Sigmoid colon (tissue), 7 donors: Measurements from ENCODE around the gene CRYBB3. TPM values are rescaled to one million over a fixed set of nuclear protein-coding genes. Genes with fewer than 3 reads are reported as not detected.

Experiments used
- DNase-seq: peaks from one replicate; pipeline ENCODE4 v3.0.0-alpha.2; 2019
- H3K27ac ChIP-seq, 4 donors: fragments of 200-600 bp; sonication (generic); one replicate each; pipeline ENCODE4 v1.5.1; 2016 to 2019; ENCODE audit warnings: mild to moderate bottlenecking in 1 of 4
- H3K27me3 ChIP-seq, 3 donors: fragments of 200-600 bp; sonication (generic); one replicate each; pipeline ENCODE4 v1.5.1; 2019; ENCODE audit warnings: mild to moderate bottlenecking in 1 of 3
- H3K36me3 ChIP-seq, 4 donors: fragments of 200-600 bp; sonication (generic); one replicate each; pipeline ENCODE4 v1.5.1; 2016 to 2019
- H3K4me1 ChIP-seq, 4 donors: fragments of 200-600 bp; sonication (generic); one replicate each; pipeline ENCODE4 v1.5.1; 2017 to 2019
- H3K4me3 ChIP-seq, 4 donors: fragments of 200-600 bp; sonication (generic); one replicate each; pipeline ENCODE4 v1.5.1; 2017 to 2019; ENCODE audit warnings: mild to moderate bottlenecking in 2 of 4, moderate library complexity in 1 of 4
- H3K9me3 ChIP-seq, 4 donors: fragments of 200-600 bp in 3 of 4; sonication (generic) in 3 of 4; one replicate each; pipeline versions ENCODE4 v1.5.1 to v1.6.1; 2013 to 2019
- EP300 ChIP-seq, 4 donors: sonication (generic); formaldehyde crosslinking; IDR thresholded peaks; one replicate each; pipeline ENCODE4 v1.6.1; 2017; ENCODE audit warnings: antibody characterized with exemption in 4 of 4
- POLR2A ChIP-seq, 2 donors: fragments of 450-650 bp; IDR thresholded peaks; one replicate each; pipeline ENCODE4 v1.6.1; 2016; ENCODE audit warnings: antibody characterized with exemption in 2 of 2, mild to moderate bottlenecking in 2 of 2, moderate library complexity in 2 of 2
- POLR2AphosphoS5 ChIP-seq, 4 donors: sonication (generic); formaldehyde crosslinking; IDR thresholded peaks; one replicate each; pipeline ENCODE4 v1.6.1; 2017; ENCODE audit warnings: antibody characterized with exemption in 4 of 4
- WGBS, 2 donors: extraction: QIAGEN DNeasy Blood & Tissue Kit; methylation state at CpG; one replicate each; pipeline ENCODE4 v1.1.7; 2013; 5-methylcytosine and 5-hydroxymethylcytosine counted together
- intact Hi-C: fragments of 100-400 bp; cut with DNase I; formaldehyde crosslinking; loops from one replicate; pipeline ENCODE4 v1.15.1; 2023
- polyA plus RNA-seq, 3 donors: library from polyadenylated mRNA; stranded (reverse); fragments of 200-250 nt; gene quantifications; one replicate each; pipeline ENCODE4 v1.2.3, GENCODE V29; 2013
- total RNA-seq, 4 donors: library from RNA; depleted of rRNA; stranded (reverse); fragments of >200 nt; gene quantifications; one replicate each; pipeline ENCODE4 v1.1.0, GENCODE V29; 2016
- TF ChIP-seq, protein P1 (sequence below), 4 experiments: fragments of 450-650 bp in 3 of 4; fragments of 200-600 bp in 1 of 4; IDR thresholded peaks; one replicate each; pipeline ENCODE4 v1.5.1; 2016 to 2019; ENCODE audit warnings: antibody characterized with exemption in 4 of 4, mild to moderate bottlenecking in 3 of 4, moderate library complexity in 2 of 4
- donor health status: healthy with polysubstance abuse.
- donor health status: Bipolar disorder and iron deficiency.
- donor health status: healthy.

CRYBB3 gene
- total and polyA plus RNA-seq, 7 donors: 0.67 to 1.4 TPM; not detected in 5

DNA sequence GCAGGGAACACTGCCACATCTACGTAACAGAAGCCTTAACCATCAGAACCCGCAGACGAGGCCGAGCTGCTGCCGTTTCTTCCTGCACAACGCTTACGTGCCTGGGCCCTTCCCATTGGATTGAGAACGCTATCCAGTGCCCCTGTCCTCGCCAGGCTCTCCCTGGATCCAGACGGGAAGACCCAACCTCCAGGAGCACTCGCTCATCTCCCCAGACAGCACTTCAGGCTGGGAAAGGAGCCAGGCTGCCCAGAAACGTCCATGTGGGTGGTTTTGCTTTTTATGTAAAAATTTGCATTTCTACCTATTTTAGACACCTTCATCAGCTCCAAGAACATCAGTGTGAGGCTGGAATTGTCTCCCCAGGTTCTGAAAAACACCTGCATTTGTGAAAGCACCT is 7.3 kb upstream of the CRYBB3 start:
- H3K36me3 ChIP-seq: peaks cover 0 to 4% (median 0%) of the 10 kb centered on the region in 4 donors
- intact Hi-C loops: no loop called here

DNA sequence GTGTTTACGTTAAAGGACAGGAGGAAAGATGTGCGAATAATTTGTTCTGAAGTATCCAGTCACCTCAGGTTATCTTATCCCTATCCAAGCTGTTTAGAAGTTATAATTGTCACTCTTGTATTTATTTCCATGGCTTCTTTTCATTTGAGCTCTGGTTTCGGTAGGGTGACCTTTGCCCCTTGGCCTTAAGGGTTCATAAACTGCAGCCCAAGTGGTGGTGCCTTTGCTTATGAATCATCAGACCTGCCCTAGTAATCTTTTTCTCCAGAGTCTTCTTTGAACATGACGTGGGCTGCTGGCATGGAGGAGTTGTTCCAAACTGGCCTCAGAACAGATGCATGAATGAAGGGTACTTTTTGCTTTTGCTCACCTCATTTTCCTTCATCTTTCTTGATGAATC is 6.5 kb upstream of the CRYBB3 start:
- WGBS, 2 donors: 26 to 76% methylated on average over 4 of the region's 4 CpGs
- H3K36me3 ChIP-seq: peaks cover 0 to 4% (median 0%) of the 10 kb centered on the region in 4 donors

More for the DNA sequence above, 7.3 kb upstream of the CRYBB3 start:
- DNase-seq: no peak
- no peaks in the 10 kb centered on the region for H3K4me1 ChIP-seq
- H3K4me3 ChIP-seq: no peak overlapping the region
- TF ChIP-seq, protein P1, sequence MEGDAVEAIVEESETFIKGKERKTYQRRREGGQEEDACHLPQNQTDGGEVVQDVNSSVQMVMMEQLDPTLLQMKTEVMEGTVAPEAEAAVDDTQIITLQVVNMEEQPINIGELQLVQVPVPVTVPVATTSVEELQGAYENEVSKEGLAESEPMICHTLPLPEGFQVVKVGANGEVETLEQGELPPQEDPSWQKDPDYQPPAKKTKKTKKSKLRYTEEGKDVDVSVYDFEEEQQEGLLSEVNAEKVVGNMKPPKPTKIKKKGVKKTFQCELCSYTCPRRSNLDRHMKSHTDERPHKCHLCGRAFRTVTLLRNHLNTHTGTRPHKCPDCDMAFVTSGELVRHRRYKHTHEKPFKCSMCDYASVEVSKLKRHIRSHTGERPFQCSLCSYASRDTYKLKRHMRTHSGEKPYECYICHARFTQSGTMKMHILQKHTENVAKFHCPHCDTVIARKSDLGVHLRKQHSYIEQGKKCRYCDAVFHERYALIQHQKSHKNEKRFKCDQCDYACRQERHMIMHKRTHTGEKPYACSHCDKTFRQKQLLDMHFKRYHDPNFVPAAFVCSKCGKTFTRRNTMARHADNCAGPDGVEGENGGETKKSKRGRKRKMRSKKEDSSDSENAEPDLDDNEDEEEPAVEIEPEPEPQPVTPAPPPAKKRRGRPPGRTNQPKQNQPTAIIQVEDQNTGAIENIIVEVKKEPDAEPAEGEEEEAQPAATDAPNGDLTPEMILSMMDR (IDR thresholded peaks at IDR 0.05): no peak
- TF ChIP-seq POLR2A (IDR thresholded peaks at IDR 0.05) (no peak), EP300 (IDR thresholded peaks at IDR 0.05) (no peak), POLR2AphosphoS5 (IDR thresholded peaks at IDR 0.05) (no peak)
- no peak overlapping the region for H3K27ac ChIP-seq
- H3K9me3 ChIP-seq: no peaks in the 10 kb centered on the region
- no peaks in the 10 kb centered on the region for H3K27me3 ChIP-seq
- WGBS, 2 donors: 87 to 89% methylated on average over 12 of the region's 12 CpGs

DNA sequence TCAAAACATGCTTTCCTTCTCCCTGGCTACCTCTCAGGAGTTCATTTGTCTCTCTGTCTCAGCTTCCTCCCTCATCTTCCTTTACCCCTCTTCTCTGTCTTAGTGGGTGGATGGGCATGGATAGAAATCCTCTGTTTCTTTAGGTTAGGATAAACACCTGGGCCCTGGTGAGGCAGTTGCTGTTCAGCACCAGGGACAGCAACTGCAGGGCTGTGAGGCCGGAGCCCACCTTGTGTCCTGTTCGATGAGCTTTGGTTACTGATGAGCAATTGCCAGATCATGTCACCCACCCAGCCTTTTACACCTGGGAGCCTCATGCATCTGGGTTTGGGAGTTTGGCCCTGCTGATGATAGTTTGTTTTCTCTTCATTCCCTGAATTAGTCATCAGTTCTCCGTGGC is 6.1 kb upstream of the CRYBB3 start:
- Histone ChIP-seq H3K27ac (no peak overlapping the region), H3K4me3 (no peak overlapping the region), H3K36me3 (peaks cover 0 to 4% (median 0%) of the 10 kb centered on the region in 4 donors), H3K27me3 (no peaks in the 10 kb centered on the region), H3K9me3 (no peaks in the 10 kb centered on the region), H3K4me1 (no peaks in the 10 kb centered on the region)
- WGBS, 2 donors: 80 to 87% methylated on average over 3 of the region's 3 CpGs
- intact Hi-C loops: no loop called here
- DNase-seq: no peak
- TF ChIP-seq POLR2AphosphoS5 (IDR thresholded peaks at IDR 0.05) (no peak), EP300 (IDR thresholded peaks at IDR 0.05) (no peak), POLR2A (IDR thresholded peaks at IDR 0.05) (no peak)
- TF ChIP-seq, protein P1 (IDR thresholded peaks at IDR 0.05): no peak

More for the DNA sequence above, 6.5 kb upstream of the CRYBB3 start:
- no peak for TF ChIP-seq POLR2A (IDR thresholded peaks at IDR 0.05)
- TF ChIP-seq, protein P1 (IDR thresholded peaks at IDR 0.05): no peak
- no peak for TF ChIP-seq EP300 (IDR thresholded peaks at IDR 0.05)
- no peak for TF ChIP-seq POLR2AphosphoS5 (IDR thresholded peaks at IDR 0.05)
- Histone ChIP-seq H3K4me1 (no peaks in the 10 kb centered on the region), H3K9me3 (no peaks in the 10 kb centered on the region), H3K27me3 (no peaks in the 10 kb centered on the region), H3K27ac (no peak overlapping the region), H3K4me3 (no peak overlapping the region)
- no peak for DNase-seq
- intact Hi-C loops: no loop called here

DNA sequence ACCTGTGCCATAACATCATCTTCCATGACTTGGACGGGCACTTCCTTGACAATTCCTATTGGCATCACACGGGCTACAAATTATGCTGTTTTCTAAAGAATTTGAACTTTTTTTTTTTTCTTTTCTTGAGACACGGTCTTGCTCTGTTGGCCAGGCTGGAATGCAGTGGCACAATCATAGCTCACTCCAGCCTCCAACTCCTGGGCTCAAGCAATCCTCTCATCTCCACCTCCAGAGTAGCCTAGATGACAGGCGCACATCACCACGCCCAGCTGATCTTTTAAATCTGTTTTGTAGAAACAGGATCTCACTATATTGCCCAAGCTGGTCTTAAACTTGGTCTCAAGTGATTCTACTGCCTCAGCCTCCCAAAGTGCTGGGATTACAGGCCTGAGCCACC is 3.3 kb upstream of the CRYBB3 start:
- 92 to 95% methylated on average over 5 of the region's 5 CpGs for WGBS, 2 donors
- Histone ChIP-seq H3K27ac (no peak overlapping the region), H3K27me3 (no peaks in the 10 kb centered on the region), H3K4me1 (no peaks in the 10 kb centered on the region), H3K9me3 (no peaks in the 10 kb centered on the region), H3K36me3 (peaks cover 0 to 4% (median 0%) of the 10 kb centered on the region in 4 donors), H3K4me3 (no peak overlapping the region)
- no peak for DNase-seq
- intact Hi-C loops: no loop called here
- no peak for TF ChIP-seq POLR2A (IDR thresholded peaks at IDR 0.05)
- TF ChIP-seq, protein P1 (IDR thresholded peaks at IDR 0.05): no peak
- TF ChIP-seq EP300 (IDR thresholded peaks at IDR 0.05): no peak
- TF ChIP-seq POLR2AphosphoS5 (IDR thresholded peaks at IDR 0.05): no peak

DNA sequence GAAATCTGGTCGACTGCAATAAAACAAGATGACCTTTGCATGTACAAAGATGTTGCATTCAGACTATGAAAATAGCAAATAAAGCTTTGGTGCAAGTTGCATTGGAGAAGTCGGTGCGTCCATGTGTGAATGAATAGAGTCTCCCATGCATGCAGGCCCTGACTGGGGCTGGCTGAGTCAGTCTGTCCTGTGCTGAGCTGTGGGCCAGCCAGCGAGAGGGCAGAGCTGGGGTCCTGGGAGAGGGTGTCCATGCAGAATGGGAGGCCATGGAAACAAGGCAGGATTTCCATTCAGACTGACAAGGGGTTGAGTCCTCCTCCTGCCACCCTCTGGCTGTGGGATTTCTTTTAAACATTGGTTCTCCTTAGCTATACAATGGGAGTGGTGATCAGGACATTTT is 2.3 kb upstream of the CRYBB3 start:
- Histone ChIP-seq H3K27me3 (no peaks in the 10 kb centered on the region), H3K4me1 (no peaks in the 10 kb centered on the region), H3K4me3 (no peak overlapping the region), H3K36me3 (peaks cover 0 to 4% (median 0%) of the 10 kb centered on the region in 4 donors), H3K27ac (no peak overlapping the region), H3K9me3 (no peaks in the 10 kb centered on the region)
- intact Hi-C loops: no loop called here
- WGBS, 2 donors: 87 to 89% methylated on average over 4 of the region's 4 CpGs
- DNase-seq: no peak
- TF ChIP-seq, protein P1 (IDR thresholded peaks at IDR 0.05): no peak
- no peak for TF ChIP-seq POLR2A (IDR thresholded peaks at IDR 0.05)
- no peak for TF ChIP-seq EP300 (IDR thresholded peaks at IDR 0.05)
- TF ChIP-seq POLR2AphosphoS5 (IDR thresholded peaks at IDR 0.05): no peak
